Measurements from ENCODE around the gene CACNB2.

CACNB2 gene

GRCh38 chr10:18332484-18332883, 192.3 kb downstream of the CACNB2 start:
- DNase-seq = no peak
- H3K14ac ChIP-seq (ENCODE audit: low read length in 2 of 2) = no peak overlapping the region
- no peaks in the 10 kb centered on the region for H3K79me1 ChIP-seq (replicated peaks; ENCODE audit: low read length, poor library complexity, severe bottlenecking)
- H2AFZ ChIP-seq (ENCODE audit: low read depth, low read length) = no peak overlapping the region
- H3K9me3 ChIP-seq (ENCODE audit: control insufficient read depth, low read length) = no peaks in the 10 kb centered on the region
- H3K27me3 ChIP-seq (ENCODE audit: control insufficient read depth in 1 of 2, insufficient read depth in 1 of 2, low read length in 2 of 2) = no peaks in the 10 kb centered on the region
- H2AK5ac ChIP-seq (ENCODE audit: low read length, severe bottlenecking) = no peak overlapping the region
- H3K4me3 ChIP-seq (ENCODE audit: insufficient read depth in 1 of 2, low read depth in 1 of 2, low read length in 2 of 2) = no peak overlapping the region
- H3K4me1 ChIP-seq (ENCODE audit: control insufficient read depth, insufficient read depth, low read depth, low read length) = no peaks in the 10 kb centered on the region
- H2BK12ac ChIP-seq (ENCODE audit: low read length in 2 of 2) = no peak overlapping the region
- H4K91ac ChIP-seq (ENCODE audit: low read length) = no peak overlapping the region
- no peaks in the 10 kb centered on the region for H3K36me3 ChIP-seq (ENCODE audit: control insufficient read depth in 1 of 2, insufficient read depth in 2 of 2, low read depth in 1 of 2, low read length in 2 of 2)
- H4K8ac ChIP-seq (ENCODE audit: low read length) = no peak overlapping the region
- H3K4me2 ChIP-seq (ENCODE audit: low read length, poor library complexity, severe bottlenecking) = no peak overlapping the region
- no peak overlapping the region for H3K23ac ChIP-seq (ENCODE audit: low read length in 2 of 2)
- no CpG with 5 or more reads among the region's 1 CpG for WGBS
- no peak overlapping the region for H3K27ac ChIP-seq (ENCODE audit: low read length, poor library complexity, severe bottlenecking)
- H2BK15ac ChIP-seq (ENCODE audit: low read depth, poor library complexity, severe bottlenecking) = no peak overlapping the region
- no peak overlapping the region for H3K4ac ChIP-seq (ENCODE audit: low read depth in 1 of 2, low read length in 2 of 2)
- H2BK5ac ChIP-seq (ENCODE audit: low read depth, low read length, poor library complexity, severe bottlenecking) = no peak overlapping the region
- no peak overlapping the region for H3K18ac ChIP-seq (ENCODE audit: low read depth in 1 of 2, low read length in 2 of 2)
- H3K9ac ChIP-seq (ENCODE audit: low read length) = no peak overlapping the region
- H2BK120ac ChIP-seq (ENCODE audit: low read depth, low read length) = no peak overlapping the region

- no peak overlapping the region for H2BK15ac ChIP-seq (ENCODE audit: low read depth, poor library complexity, severe bottlenecking)
- no peak overlapping the region for H3K23ac ChIP-seq (ENCODE audit: low read length in 2 of 2)
- no peaks in the 10 kb centered on the region for H3K79me1 ChIP-seq (replicated peaks; ENCODE audit: low read length, poor library complexity, severe bottlenecking)
- no peak overlapping the region for H4K91ac ChIP-seq (ENCODE audit: low read length)
- no peaks in the 10 kb centered on the region for H3K9me3 ChIP-seq (ENCODE audit: control insufficient read depth, low read length)
- DNase-seq = no peak
- WGBS = 80% methylated on average over 4 of the region's 5 CpGs
- H3K4ac ChIP-seq (ENCODE audit: low read depth in 1 of 2, low read length in 2 of 2) = no peak overlapping the region
- no peak overlapping the region for H2AK5ac ChIP-seq (ENCODE audit: low read length, severe bottlenecking)
- H4K8ac ChIP-seq (ENCODE audit: low read length) = no peak overlapping the region
- no peak overlapping the region for H3K4me2 ChIP-seq (ENCODE audit: low read length, poor library complexity, severe bottlenecking)
- H3K18ac ChIP-seq (ENCODE audit: low read depth in 1 of 2, low read length in 2 of 2) = no peak overlapping the region
- H3K27ac ChIP-seq (ENCODE audit: low read length, poor library complexity, severe bottlenecking) = no peak overlapping the region
- peak overlapping the region in 1 of 2 experiments; percentile 38 for H3K4me3 ChIP-seq (ENCODE audit: insufficient read depth in 1 of 2, low read depth in 1 of 2, low read length in 2 of 2)
- no peaks in the 10 kb centered on the region for H3K27me3 ChIP-seq (ENCODE audit: control insufficient read depth in 1 of 2, insufficient read depth in 1 of 2, low read length in 2 of 2)
- H3K36me3 ChIP-seq (ENCODE audit: control insufficient read depth in 1 of 2, insufficient read depth in 2 of 2, low read depth in 1 of 2, low read length in 2 of 2) = no peaks in the 10 kb centered on the region
- H3K14ac ChIP-seq (ENCODE audit: low read length in 2 of 2) = no peak overlapping the region
- no peak overlapping the region for H2BK120ac ChIP-seq (ENCODE audit: low read depth, low read length)
- no peaks in the 10 kb centered on the region for H3K4me1 ChIP-seq (ENCODE audit: control insufficient read depth, insufficient read depth, low read depth, low read length)
- H2AFZ ChIP-seq (ENCODE audit: low read depth, low read length) = no peak overlapping the region
- no peak overlapping the region for H2BK5ac ChIP-seq (ENCODE audit: low read depth, low read length, poor library complexity, severe bottlenecking)
- H3K9ac ChIP-seq (ENCODE audit: low read length) = peak overlapping the region; percentile 48
- no peak overlapping the region for H2BK12ac ChIP-seq (ENCODE audit: low read length in 2 of 2)
Observed at GRCh38 chr10:18333621-18334020, 193.4 kb downstream of the CACNB2 start.

GRCh38 chr10:18334116-18334867, 194.1 kb downstream of the CACNB2 start:
- Histone ChIP-seq H3K4me3 (ENCODE audit: insufficient read depth in 1 of 2, low read depth in 1 of 2, low read length in 2 of 2) (peak overlapping the region in 1 of 2 experiments; percentile 38), H3K27me3 (ENCODE audit: control insufficient read depth in 1 of 2, insufficient read depth in 1 of 2, low read length in 2 of 2) (no peaks in the 10 kb centered on the region), H2BK15ac (ENCODE audit: low read depth, poor library complexity, severe bottlenecking) (no peak overlapping the region), H3K79me1 (replicated peaks; ENCODE audit: low read length, poor library complexity, severe bottlenecking) (no peaks in the 10 kb centered on the region), H2BK5ac (ENCODE audit: low read depth, low read length, poor library complexity, severe bottlenecking) (no peak overlapping the region), H2AFZ (ENCODE audit: low read depth, low read length) (no peak overlapping the region), H4K8ac (ENCODE audit: low read length) (no peak overlapping the region), H3K14ac (ENCODE audit: low read length in 2 of 2) (no peak overlapping the region), H3K27ac (ENCODE audit: low read length, poor library complexity, severe bottlenecking) (no peak overlapping the region), H2BK120ac (ENCODE audit: low read depth, low read length) (no peak overlapping the region), H3K23ac (ENCODE audit: low read length in 2 of 2) (no peak overlapping the region), H3K9me3 (ENCODE audit: control insufficient read depth, low read length) (no peaks in the 10 kb centered on the region), H3K9ac (ENCODE audit: low read length) (peak overlapping the region; percentile 48), H2AK5ac (ENCODE audit: low read length, severe bottlenecking) (no peak overlapping the region), H2BK12ac (ENCODE audit: low read length in 2 of 2) (no peak overlapping the region), H3K4me2 (ENCODE audit: low read length, poor library complexity, severe bottlenecking) (no peak overlapping the region), H3K4me1 (ENCODE audit: control insufficient read depth, insufficient read depth, low read depth, low read length) (no peaks in the 10 kb centered on the region), H3K36me3 (ENCODE audit: control insufficient read depth in 1 of 2, insufficient read depth in 2 of 2, low read depth in 1 of 2, low read length in 2 of 2) (no peaks in the 10 kb centered on the region), H3K18ac (ENCODE audit: low read depth in 1 of 2, low read length in 2 of 2) (no peak overlapping the region), H4K91ac (ENCODE audit: low read length) (no peak overlapping the region), H3K4ac (ENCODE audit: low read depth in 1 of 2, low read length in 2 of 2) (no peak overlapping the region)
- WGBS = 51% methylated on average over 6 of the region's 8 CpGs
- no peak for DNase-seq

- DNase-seq = no peak
- H4K91ac ChIP-seq (ENCODE audit: low read length) = no peak overlapping the region
- H2BK5ac ChIP-seq (ENCODE audit: low read depth, low read length, poor library complexity, severe bottlenecking) = no peak overlapping the region
- no peaks in the 10 kb centered on the region for H3K79me1 ChIP-seq (replicated peaks; ENCODE audit: low read length, poor library complexity, severe bottlenecking)
- no peaks in the 10 kb centered on the region for H3K9me3 ChIP-seq (ENCODE audit: control insufficient read depth, low read length)
- H3K4me1 ChIP-seq (ENCODE audit: control insufficient read depth, insufficient read depth, low read depth, low read length) = no peaks in the 10 kb centered on the region
- peak overlapping the region; percentile 61 for H3K9ac ChIP-seq (ENCODE audit: low read length)
- no peak overlapping the region for H2BK15ac ChIP-seq (ENCODE audit: low read depth, poor library complexity, severe bottlenecking)
- H2BK12ac ChIP-seq (ENCODE audit: low read length in 2 of 2) = no peak overlapping the region
- no peaks in the 10 kb centered on the region for H3K36me3 ChIP-seq (ENCODE audit: control insufficient read depth in 1 of 2, insufficient read depth in 2 of 2, low read depth in 1 of 2, low read length in 2 of 2)
- H3K14ac ChIP-seq (ENCODE audit: low read length in 2 of 2) = no peak overlapping the region
- no peak overlapping the region for H3K23ac ChIP-seq (ENCODE audit: low read length in 2 of 2)
- H2AFZ ChIP-seq (ENCODE audit: low read depth, low read length) = no peak overlapping the region
- peak overlapping the region; percentile 54 for H3K4me2 ChIP-seq (ENCODE audit: low read length, poor library complexity, severe bottlenecking)
- H3K4ac ChIP-seq (ENCODE audit: low read depth in 1 of 2, low read length in 2 of 2) = no peak overlapping the region
- no peak overlapping the region for H3K18ac ChIP-seq (ENCODE audit: low read depth in 1 of 2, low read length in 2 of 2)
- no peak overlapping the region for H2BK120ac ChIP-seq (ENCODE audit: low read depth, low read length)
- H2AK5ac ChIP-seq (ENCODE audit: low read length, severe bottlenecking) = no peak overlapping the region
- no peak overlapping the region for H3K27ac ChIP-seq (ENCODE audit: low read length, poor library complexity, severe bottlenecking)
- H4K8ac ChIP-seq (ENCODE audit: low read length) = no peak overlapping the region
- peak overlapping the region in 1 of 2 experiments; percentile 78 for H3K4me3 ChIP-seq (ENCODE audit: insufficient read depth in 1 of 2, low read depth in 1 of 2, low read length in 2 of 2)
- H3K27me3 ChIP-seq (ENCODE audit: control insufficient read depth in 1 of 2, insufficient read depth in 1 of 2, low read length in 2 of 2) = no peaks in the 10 kb centered on the region
- 54% methylated on average over 13 of the region's 13 CpGs for WGBS
Observed at GRCh38 chr10:18340496-18341051, 200.3 kb downstream of the CACNB2 start.

Data from mesenchymal stem cell (in vitro differentiated cells and primary cell).